GM12878 (cell line): ENCODE data around the gene MAP3K4. TPM values are rescaled to one million over a fixed set of nuclear protein-coding genes. Genes with fewer than 3 reads are reported as not detected.

ENCODE experiments used
- ATAC-seq: fragments of 200-7000 bp; cut with Tn5 transposase; 3 replicates; pipeline ENCODE4 v1.9.1; 2020; ENCODE audit warnings: mild to moderate bottlenecking, moderate library complexity
- BruUV-seq: library from RNA; stranded (reverse); fragments of 400-500 nt; replicated peaks from 2 replicates; lab custom pipeline; 2021; lab: Mats Ljungman, UMichigan
- CTCF ChIA-PET: fragments of 300-600 bp; sonication (Branson Sonifier 250); formaldehyde crosslinking; extraction: SDS; loops from one replicate; lab custom pipeline; 2021; ENCODE audit warnings: inconsistent platforms; lab: Yijun Ruan, JAX
- POLR2A ChIA-PET: fragments of 350-600 bp; formaldehyde crosslinking; extraction: SDS; loops from one replicate; lab custom pipeline; 2021; ENCODE audit warnings: inconsistent platforms; lab: Charles Lee
- RAD21 ChIA-PET: fragments of 300-600 bp; sonication (Branson Sonifier 250); formaldehyde crosslinking; loops from one replicate; lab custom pipeline; 2023; ENCODE audit warnings: antibody characterized with exemption; ENCODE audit not compliant: unreplicated experiment; lab: Charles Lee
- SMC1A ChIA-PET: fragments of 300-600 bp; sonication (Branson Sonifier 250); formaldehyde crosslinking; loops from one replicate; lab custom pipeline; 2023; ENCODE audit not compliant: unreplicated experiment, uncharacterized antibody; lab: Charles Lee
- DNase-seq: peaks from one replicate; pipeline ENCODE4 v3.0.0-alpha.2; 2011; ENCODE audit warnings: low read depth, low spot score
- FAIRE-seq: peaks from 3 replicates; lab custom pipeline; 2011; peaks lifted over from hg19 to GRCh38; lab: Jason Lieb, UNC
- H2AFZ ChIP-seq: 2 replicates; pipeline ENCODE4 v1.6.0; 2011; ENCODE audit warnings: low read depth, low read length, control low read depth; ENCODE audit not compliant: control insufficient read depth
- H3K27ac ChIP-seq: 2 replicates; pipeline ENCODE4 v1.5.1; 2011; ENCODE audit warnings: control low read depth; ENCODE audit not compliant: control insufficient read depth, insufficient read depth
- H3K27me3 ChIP-seq, 2 experiments: replicated peaks in 1 of 2; 2 replicates each; pipeline versions ENCODE4 v1.6.0 to v1.6.1; 2011; ENCODE audit warnings: low read length in 1 of 2; ENCODE audit not compliant: control insufficient read depth in 2 of 2, insufficient read depth in 2 of 2
- H3K36me3 ChIP-seq, 2 experiments: 2 replicates each; pipeline ENCODE4 v1.5.1; 2011; ENCODE audit warnings: low read length in 1 of 2; ENCODE audit not compliant: control insufficient read depth in 2 of 2, insufficient read depth in 2 of 2
- H3K4me1 ChIP-seq: 2 replicates; pipeline ENCODE4 v1.6.1; 2011; ENCODE audit warnings: mild to moderate bottlenecking, low read length, moderate library complexity, mixed read lengths; ENCODE audit not compliant: control insufficient read depth, insufficient read depth
- H3K4me2 ChIP-seq: 2 replicates; pipeline ENCODE4 v1.6.0; 2011; ENCODE audit warnings: control low read depth; ENCODE audit not compliant: control insufficient read depth, insufficient read depth
- H3K4me3 ChIP-seq: fragments of 200-600 bp; sonication (generic); 2 replicates; pipeline ENCODE4 v1.5.1; 2016
- H3K79me2 ChIP-seq: 2 replicates; pipeline ENCODE4 v1.6.0; 2011; ENCODE audit warnings: low read length; ENCODE audit not compliant: control insufficient read depth, insufficient read depth
- H3K9ac ChIP-seq: 2 replicates; pipeline ENCODE4 v1.8.0; 2011; ENCODE audit warnings: low read length, control low read depth, mixed read lengths; ENCODE audit not compliant: control insufficient read depth, insufficient read depth
- H3K9me3 ChIP-seq: replicated peaks from 3 replicates; pipeline ENCODE4 v1.5.1; 2011; ENCODE audit warnings: mild to moderate bottlenecking, low read length; ENCODE audit not compliant: control insufficient read depth, insufficient read depth
- H4K20me1 ChIP-seq: 2 replicates; pipeline ENCODE4 v1.6.0; 2011; ENCODE audit not compliant: control insufficient read depth, insufficient read depth
- IKZF1 ChIP-seq: fragments of 450-650 bp; conservative IDR thresholded peaks from 2 replicates; pipeline ENCODE4 v1.6.1; 2017; ENCODE audit warnings: antibody characterized with exemption, mild to moderate bottlenecking
- WGBS: methylation state at CpG from one replicate; pipeline ENCODE4 v1.1.6; 2016; ENCODE audit warnings: low lambda C conversion rate; ENCODE audit not compliant: insufficient replicate concordance, insufficient coverage; ENCODE audit errors: missing lambda C conversion rate; 5-methylcytosine and 5-hydroxymethylcytosine counted together
- in situ Hi-C: fragments of 300-500 bp; cut with MboI; formaldehyde crosslinking; loops from 9 replicates; pipeline ENCODE4 v1.14.3; 2018; ENCODE audit warnings: mixed read lengths
- intact Hi-C: fragments of 100-400 bp; cut with micrococcal nuclease; formaldehyde crosslinking; loops from one replicate; pipeline ENCODE4 v1.14.2; 2022; ENCODE audit not compliant: unreplicated experiment
- polyA plus RNA-seq, 11 experiments: library from polyadenylated mRNA; depleted of rRNA in 4 of 11; unstranded in 6 of 11; stranded (reverse) in 5 of 11; fragments of >200 nt; fragmentation: Nextera tagmentation in 4 of 11; fragmentation: Illumina TruSeq in 1 of 11; extraction: Ambion mirVana in 4 of 11; extraction: Trizol in 1 of 11; gene quantifications; 1 replicate in 1 of 11; 2 replicates in 10 of 11; pipeline versions ENCODE4 v1.2.1 to v1.2.3, GENCODE V29; 2011 to 2016; ENCODE audit warnings: inconsistent platforms in 2 of 11, missing spikeins in 2 of 11, low read depth in 1 of 11
- total RNA-seq, 4 experiments: library from RNA; depleted of rRNA in 3 of 4; stranded (reverse); fragments of >200 nt in 3 of 4; fragmentation: Illumina TruSeq in 1 of 4; extraction: Trizol in 1 of 4; gene quantifications; 2 replicates each; pipeline versions ENCODE4 v1.2.1 to v1.2.3, GENCODE V29; 2013 to 2021
- TF ChIP-seq, protein P1 (sequence below): IDR thresholded peaks from 2 replicates; pipeline ENCODE4 v1.6.1; 2012; ENCODE audit warnings: improper control_type of control experiment, low read depth, low read length; ENCODE audit not compliant: insufficient replicate concordance

MAP3K4 gene
- total and polyA plus RNA-seq, 10 of the 15 experiments (the other 5 are each of a cell fraction or from before 2014, with no cell fraction given) = 14.0 to 44.5 (median 23.1) TPM

DNA sequence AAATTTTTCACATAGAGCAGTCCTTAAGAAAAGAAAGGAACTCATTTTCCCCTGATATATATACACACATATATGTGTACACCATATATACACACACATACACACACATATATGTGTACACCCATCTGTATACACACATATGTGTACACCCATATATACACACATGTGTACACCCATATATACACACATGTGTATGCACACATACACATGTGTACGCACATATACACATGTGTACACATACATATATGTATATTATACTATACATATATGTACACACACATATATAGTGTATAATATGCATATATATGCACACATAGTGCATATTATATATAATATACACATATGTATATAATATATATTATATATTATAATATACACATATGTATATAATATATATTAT lies 9.1 kb downstream of the MAP3K4 start:
- peaks cover 68% of the 10 kb centered on the region for H3K79me2 ChIP-seq
- H3K9ac ChIP-seq = no peak overlapping the region
- DNase-seq (no peak), ATAC-seq (no peak), FAIRE-seq (no peak)
- no peaks in the 10 kb centered on the region for H3K27me3 ChIP-seq
- no peak overlapping the region for H2AFZ ChIP-seq
- RAD21 ChIA-PET = no interaction called here
- in situ Hi-C loops = no loop called here
- BruUV-seq = no TSS peak
- H3K36me3 ChIP-seq = no peaks in the 10 kb centered on the region; a peak in 1 of 4 replicates
- intact Hi-C loops = no loop called here
- no peak overlapping the region for H3K4me2 ChIP-seq
- POLR2A ChIA-PET = interaction anchor here (0.5 kb wide), 1 partner anchor 46 kb away, joined by 3 read pairs; no protein-coding TSS in a partner anchor
- H3K4me1 ChIP-seq = no peaks in the 10 kb centered on the region; the same call in 1 of the 2 replicates
- no peak overlapping the region for H3K4me3 ChIP-seq
- WGBS = 88% methylated on average over 1 of the region's 1 CpG
- H4K20me1 ChIP-seq = no peaks in the 10 kb centered on the region
- SMC1A ChIA-PET = interaction anchor here (0.6 to 3.9 kb wide), 2 partner anchors 27 to 1027 kb away, joined by 3 to 17 read pairs; no protein-coding TSS in a partner anchor
- H3K27ac ChIP-seq = no peak overlapping the region
- H3K9me3 ChIP-seq = peaks cover 2% of the 10 kb centered on the region; the same call in 2 of the 3 replicates
- no peak for TF ChIP-seq IKZF1
- TF ChIP-seq, protein P1, sequence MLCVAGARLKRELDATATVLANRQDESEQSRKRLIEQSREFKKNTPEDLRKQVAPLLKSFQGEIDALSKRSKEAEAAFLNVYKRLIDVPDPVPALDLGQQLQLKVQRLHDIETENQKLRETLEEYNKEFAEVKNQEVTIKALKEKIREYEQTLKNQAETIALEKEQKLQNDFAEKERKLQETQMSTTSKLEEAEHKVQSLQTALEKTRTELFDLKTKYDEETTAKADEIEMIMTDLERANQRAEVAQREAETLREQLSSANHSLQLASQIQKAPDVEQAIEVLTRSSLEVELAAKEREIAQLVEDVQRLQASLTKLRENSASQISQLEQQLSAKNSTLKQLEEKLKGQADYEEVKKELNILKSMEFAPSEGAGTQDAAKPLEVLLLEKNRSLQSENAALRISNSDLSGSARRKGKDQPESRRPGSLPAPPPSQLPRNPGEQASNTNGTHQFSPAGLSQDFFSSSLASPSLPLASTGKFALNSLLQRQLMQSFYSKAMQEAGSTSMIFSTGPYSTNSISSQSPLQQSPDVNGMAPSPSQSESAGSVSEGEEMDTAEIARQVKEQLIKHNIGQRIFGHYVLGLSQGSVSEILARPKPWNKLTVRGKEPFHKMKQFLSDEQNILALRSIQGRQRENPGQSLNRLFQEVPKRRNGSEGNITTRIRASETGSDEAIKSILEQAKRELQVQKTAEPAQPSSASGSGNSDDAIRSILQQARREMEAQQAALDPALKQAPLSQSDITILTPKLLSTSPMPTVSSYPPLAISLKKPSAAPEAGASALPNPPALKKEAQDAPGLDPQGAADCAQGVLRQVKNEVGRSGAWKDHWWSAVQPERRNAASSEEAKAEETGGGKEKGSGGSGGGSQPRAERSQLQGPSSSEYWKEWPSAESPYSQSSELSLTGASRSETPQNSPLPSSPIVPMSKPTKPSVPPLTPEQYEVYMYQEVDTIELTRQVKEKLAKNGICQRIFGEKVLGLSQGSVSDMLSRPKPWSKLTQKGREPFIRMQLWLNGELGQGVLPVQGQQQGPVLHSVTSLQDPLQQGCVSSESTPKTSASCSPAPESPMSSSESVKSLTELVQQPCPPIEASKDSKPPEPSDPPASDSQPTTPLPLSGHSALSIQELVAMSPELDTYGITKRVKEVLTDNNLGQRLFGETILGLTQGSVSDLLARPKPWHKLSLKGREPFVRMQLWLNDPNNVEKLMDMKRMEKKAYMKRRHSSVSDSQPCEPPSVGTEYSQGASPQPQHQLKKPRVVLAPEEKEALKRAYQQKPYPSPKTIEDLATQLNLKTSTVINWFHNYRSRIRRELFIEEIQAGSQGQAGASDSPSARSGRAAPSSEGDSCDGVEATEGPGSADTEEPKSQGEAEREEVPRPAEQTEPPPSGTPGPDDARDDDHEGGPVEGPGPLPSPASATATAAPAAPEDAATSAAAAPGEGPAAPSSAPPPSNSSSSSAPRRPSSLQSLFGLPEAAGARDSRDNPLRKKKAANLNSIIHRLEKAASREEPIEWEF = no peak
- CTCF ChIA-PET = interaction anchor here (1.6 to 3.3 kb wide), 2 partner anchors 8 to 11 kb away, joined by 3 to 17 read pairs; partner anchors contain the start of gene MAP3K4
